T-helper 1 cell treated with Interleukin-12 subunit alpha and Interleukin-12 subunit beta and Interleukin-4 antibody, amounts not matched to agents 30 μg/mL and 1 μg/mL, for 36 hours (primary cell): ENCODE data around the gene PROM1.

Source experiments
- H3K27ac Mint-ChIP-seq: one replicate; pipeline ENCODE4 v1.8.0; 2021; ENCODE audit warnings: mild to moderate bottlenecking, mixed read lengths
- H3K27me3 Mint-ChIP-seq: one replicate; pipeline ENCODE4 v1.8.0; 2021; ENCODE audit warnings: low read depth, mixed read lengths
- H3K36me3 Mint-ChIP-seq: one replicate; pipeline ENCODE4 v1.8.0; 2021; ENCODE audit warnings: low read depth, mixed read lengths
- H3K4me1 Mint-ChIP-seq: one replicate; pipeline ENCODE4 v1.8.0; 2021; ENCODE audit warnings: low read depth, mixed read lengths
- H3K4me3 Mint-ChIP-seq: one replicate; pipeline ENCODE4 v1.8.0; 2021; ENCODE audit warnings: mild to moderate bottlenecking, moderate library complexity, mixed read lengths
- H3K9me3 Mint-ChIP-seq: one replicate; pipeline ENCODE4 v1.8.0; 2021; ENCODE audit warnings: mixed read lengths

Gene PROM1

GRCh38 chr4:15931451-15932210 lies 152.2 kb downstream of the PROM1 start:
- H3K27me3 Mint-ChIP-seq = peaks cover 14% of the 10 kb centered on the region
- no peaks in the 10 kb centered on the region for H3K36me3 Mint-ChIP-seq
- peaks cover 1% of the 10 kb centered on the region for H3K4me1 Mint-ChIP-seq
- no peaks in the 10 kb centered on the region for H3K9me3 Mint-ChIP-seq
- H3K4me3 Mint-ChIP-seq = no peak overlapping the region
- no peak overlapping the region for H3K27ac Mint-ChIP-seq

GRCh38 chr4:15930314-15930713 lies 153.5 kb downstream of the PROM1 start:
- no peaks in the 10 kb centered on the region for H3K36me3 Mint-ChIP-seq
- no peaks in the 10 kb centered on the region for H3K9me3 Mint-ChIP-seq
- H3K27ac Mint-ChIP-seq = no peak overlapping the region
- H3K4me3 Mint-ChIP-seq = no peak overlapping the region
- peaks cover 11% of the 10 kb centered on the region for H3K27me3 Mint-ChIP-seq
- H3K4me1 Mint-ChIP-seq = peaks cover 1% of the 10 kb centered on the region

GRCh38 chr4:15929540-15929939 lies 154.3 kb downstream of the PROM1 start:
- no peaks in the 10 kb centered on the region for H3K36me3 Mint-ChIP-seq
- H3K4me3 Mint-ChIP-seq = no peak overlapping the region
- H3K27me3 Mint-ChIP-seq = peaks cover 13% of the 10 kb centered on the region
- H3K4me1 Mint-ChIP-seq = peaks cover 1% of the 10 kb centered on the region
- no peaks in the 10 kb centered on the region for H3K9me3 Mint-ChIP-seq
- no peak overlapping the region for H3K27ac Mint-ChIP-seq

- Mint-ChIP-seq H3K4me1 (peaks cover 1% of the 10 kb centered on the region), H3K4me3 (no peak overlapping the region), H3K27ac (no peak overlapping the region), H3K9me3 (no peaks in the 10 kb centered on the region), H3K36me3 (no peaks in the 10 kb centered on the region), H3K27me3 (peaks cover 17% of the 10 kb centered on the region)
Measured at GRCh38 chr4:15928883-15929282, 154.9 kb downstream of the PROM1 start.

GRCh38 chr4:15926486-15926885 lies 157.3 kb downstream of the PROM1 start:
- H3K27me3 Mint-ChIP-seq = peaks cover 24% of the 10 kb centered on the region
- no peak overlapping the region for H3K27ac Mint-ChIP-seq
- H3K9me3 Mint-ChIP-seq = no peaks in the 10 kb centered on the region
- peaks cover 1% of the 10 kb centered on the region for H3K4me1 Mint-ChIP-seq
- no peak overlapping the region for H3K4me3 Mint-ChIP-seq
- no peaks in the 10 kb centered on the region for H3K36me3 Mint-ChIP-seq

GRCh38 chr4:15925830-15926229 lies 158.0 kb downstream of the PROM1 start:
- H3K36me3 Mint-ChIP-seq = no peaks in the 10 kb centered on the region
- no peaks in the 10 kb centered on the region for H3K9me3 Mint-ChIP-seq
- no peak overlapping the region for H3K27ac Mint-ChIP-seq
- no peak overlapping the region for H3K4me3 Mint-ChIP-seq
- H3K27me3 Mint-ChIP-seq = peaks cover 21% of the 10 kb centered on the region
- peaks cover 1% of the 10 kb centered on the region for H3K4me1 Mint-ChIP-seq

- Mint-ChIP-seq H3K4me1 (no peaks in the 10 kb centered on the region), H3K4me3 (no peak overlapping the region), H3K27ac (no peak overlapping the region), H3K27me3 (peaks cover 24% of the 10 kb centered on the region), H3K9me3 (no peaks in the 10 kb centered on the region), H3K36me3 (no peaks in the 10 kb centered on the region)
Measured at GRCh38 chr4:15921592-15921932, 162.3 kb downstream of the PROM1 start.

- no peak overlapping the region for H3K4me3 Mint-ChIP-seq
- no peaks in the 10 kb centered on the region for H3K4me1 Mint-ChIP-seq
- no peaks in the 10 kb centered on the region for H3K36me3 Mint-ChIP-seq
- no peaks in the 10 kb centered on the region for H3K9me3 Mint-ChIP-seq
- no peak overlapping the region for H3K27ac Mint-ChIP-seq
- H3K27me3 Mint-ChIP-seq = peaks cover 24% of the 10 kb centered on the region
Measured at GRCh38 chr4:15920723-15921591, 162.9 kb downstream of the PROM1 start.

GRCh38 chr4:15918484-15919129 lies 165.2 kb downstream of the PROM1 start:
- H3K4me3 Mint-ChIP-seq = no peak overlapping the region
- H3K4me1 Mint-ChIP-seq = no peaks in the 10 kb centered on the region
- H3K9me3 Mint-ChIP-seq = no peaks in the 10 kb centered on the region
- peaks cover 16% of the 10 kb centered on the region for H3K27me3 Mint-ChIP-seq
- H3K36me3 Mint-ChIP-seq = no peaks in the 10 kb centered on the region
- no peak overlapping the region for H3K27ac Mint-ChIP-seq
